H1 (cell line): ENCODE measurements around the gene RRM1. TPM values are rescaled to one million over a fixed set of nuclear protein-coding genes. Genes with fewer than 3 reads are reported as not detected.

Source experiments
- CTCF ChIA-PET: fragments of 300-600 bp; sonication (Branson Sonifier 250); formaldehyde crosslinking; loops from one replicate; lab custom pipeline; 2021; ENCODE audit not compliant: partially characterized antibody; lab: Charles Lee
- POLR2A ChIA-PET: fragments of 300-600 bp; sonication (Branson Sonifier 250); formaldehyde crosslinking; loops from one replicate; lab custom pipeline; 2021; ENCODE audit warnings: inconsistent platforms; ENCODE audit not compliant: partially characterized antibody; lab: Charles Lee
- DNase-seq, 2 experiments: peaks; one replicate each; pipeline versions ENCODE4 v3.0.0 to v3.0.0-alpha.2; 2010 to 2022; ENCODE audit warnings: low spot score in 2 of 2, low read depth in 1 of 2, mixed read lengths in 1 of 2
- FAIRE-seq: peaks from 2 replicates; lab custom pipeline; 2011; peaks lifted over from hg19 to GRCh38; lab: Jason Lieb, UNC
- H2AFZ ChIP-seq: 2 replicates; pipeline ENCODE4 v1.8.1; 2012; ENCODE audit warnings: low read length, inconsistent platforms
- H2AK5ac ChIP-seq: 2 replicates; pipeline ENCODE4 v1.6.1; 2013; ENCODE audit warnings: low read depth, low read length
- H2BK120ac ChIP-seq: replicated peaks from 2 replicates; pipeline ENCODE3; 2013; ENCODE audit warnings: low read depth, low read length, inconsistent platforms
- H2BK12ac ChIP-seq: 2 replicates; pipeline ENCODE4 v1.6.1; 2013; ENCODE audit warnings: low read depth, low read length
- H2BK15ac ChIP-seq: 2 replicates; pipeline ENCODE4 v1.6.1; 2013; ENCODE audit warnings: low read length
- H2BK20ac ChIP-seq: 2 replicates; pipeline ENCODE4 v1.6.1; 2013; ENCODE audit warnings: low read length
- H2BK5ac ChIP-seq: 2 replicates; pipeline ENCODE4 v1.6.1; 2013; ENCODE audit warnings: low read depth, low read length
- H3K14ac ChIP-seq: 2 replicates; pipeline ENCODE4 v1.6.1; 2013; ENCODE audit warnings: inconsistent platforms; ENCODE audit not compliant: insufficient read length
- H3K18ac ChIP-seq: 2 replicates; pipeline ENCODE4 v1.6.1; 2013; ENCODE audit warnings: low read length; ENCODE audit errors: extremely low read depth
- H3K23ac ChIP-seq: 2 replicates; pipeline ENCODE4 v1.6.1; 2013; ENCODE audit warnings: inconsistent platforms; ENCODE audit not compliant: insufficient read length
- H3K23me2 ChIP-seq: 2 replicates; pipeline ENCODE4 v1.6.1; 2013; ENCODE audit warnings: low read depth, low read length
- H3K27ac ChIP-seq: 2 replicates; pipeline ENCODE4 v1.6.1; 2011; ENCODE audit warnings: low read depth, low read length, inconsistent platforms
- H3K27me3 ChIP-seq, 4 experiments: replicated peaks in 1 of 4; 1 replicate in 1 of 4; 2 replicates in 3 of 4; pipeline versions ENCODE4 v1.6.1 to v1.8.1; 2011 to 2013; ENCODE audit warnings: low read length in 3 of 4, mild to moderate bottlenecking in 3 of 4, inconsistent platforms in 2 of 4, mixed read lengths in 2 of 4, moderate library complexity in 1 of 4; ENCODE audit not compliant: control insufficient read depth in 3 of 4, insufficient read depth in 3 of 4; ENCODE audit errors: extremely low read depth in 1 of 4
- H3K36me3 ChIP-seq, 4 experiments: 2 replicates each; pipeline versions ENCODE4 v1.6.1 to v1.8.1; 2011 to 2013; ENCODE audit warnings: mild to moderate bottlenecking in 4 of 4, low read length in 3 of 4, moderate library complexity in 2 of 4, control low read depth in 1 of 4, inconsistent platforms in 1 of 4; ENCODE audit not compliant: insufficient read depth in 4 of 4, control insufficient read depth in 2 of 4
- H3K4ac ChIP-seq: replicated peaks from 2 replicates; pipeline ENCODE3; 2013; ENCODE audit warnings: low read length, low read depth, mixed read lengths, inconsistent platforms; ENCODE audit not compliant: insufficient read length
- H3K4me1 ChIP-seq, 4 experiments: replicated peaks in 1 of 4; 1 replicate in 1 of 4; 2 replicates in 3 of 4; pipeline versions ENCODE4 v1.6.1 to v1.8.1; 2011 to 2013; ENCODE audit warnings: low read length in 3 of 4, inconsistent platforms in 2 of 4, mixed read lengths in 1 of 4; ENCODE audit not compliant: insufficient read depth in 4 of 4, control insufficient read depth in 3 of 4
- H3K4me2 ChIP-seq, 2 experiments: 2 replicates each; pipeline versions ENCODE4 v1.6.1 to v1.8.1; 2011 to 2013; ENCODE audit warnings: low read depth in 2 of 2, low read length in 2 of 2, control low read depth in 1 of 2, inconsistent platforms in 1 of 2, mild to moderate bottlenecking in 1 of 2; ENCODE audit not compliant: insufficient read depth in 1 of 2
- H3K4me3 ChIP-seq, 4 experiments: fragments of 200-600, 300-600 bp in 1 of 4; sonication (generic), shearing (Covaris generic), sonication (Bioruptor Twin) in 1 of 4; 2 replicates each; pipeline versions ENCODE4 v1.5.1 to v1.8.1; 2011 to 2016; ENCODE audit warnings: low read length in 4 of 4, low read depth in 3 of 4, control low read depth in 2 of 4, inconsistent platforms in 2 of 4, mild to moderate bottlenecking in 2 of 4, mixed read lengths in 1 of 4, moderate library complexity in 1 of 4; ENCODE audit not compliant: insufficient read depth in 2 of 4; ENCODE audit errors: extremely low read depth in 1 of 4
- H3K56ac ChIP-seq: replicated peaks from 2 replicates; pipeline ENCODE3; 2013; ENCODE audit warnings: low read depth, mild to moderate bottlenecking, mixed read lengths, low read length, inconsistent platforms; ENCODE audit not compliant: insufficient read length
- H3K79me1 ChIP-seq: 2 replicates; pipeline ENCODE4 v1.6.1; 2013; ENCODE audit warnings: low read depth, low read length, control low read depth
- H3K79me2 ChIP-seq, 2 experiments: 2 replicates each; pipeline versions ENCODE4 v1.6.1 to v1.8.1; 2012 to 2013; ENCODE audit warnings: low read length in 2 of 2, mild to moderate bottlenecking in 2 of 2, inconsistent platforms in 1 of 2; ENCODE audit not compliant: insufficient read depth in 2 of 2, control insufficient read depth in 1 of 2
- H3K9ac ChIP-seq, 4 experiments: replicated peaks in 1 of 4; 1 replicate in 1 of 4; 2 replicates in 3 of 4; pipeline versions ENCODE4 v1.6.1 to v1.8.1; 2011 to 2013; ENCODE audit warnings: low read depth in 3 of 4, low read length in 3 of 4, control low read depth in 2 of 4, mild to moderate bottlenecking in 2 of 4, moderate library complexity in 2 of 4, inconsistent platforms in 1 of 4; ENCODE audit errors: extremely low read depth in 1 of 4
- H3K9me3 ChIP-seq, 2 experiments: 2 replicates each; pipeline versions ENCODE4 v1.6.1 to v1.8.1; 2012 to 2013; ENCODE audit warnings: mild to moderate bottlenecking in 2 of 2, moderate library complexity in 2 of 2, control low read depth in 1 of 2, inconsistent platforms in 1 of 2, low read depth in 1 of 2, low read length in 1 of 2, mixed read lengths in 1 of 2; ENCODE audit not compliant: insufficient read depth in 2 of 2
- H4K20me1 ChIP-seq, 2 experiments: replicated peaks in 1 of 2; 2 replicates each; pipeline versions ENCODE3 to v1.8.1; 2011 to 2013; ENCODE audit warnings: inconsistent platforms in 2 of 2, low read length in 2 of 2, mild to moderate bottlenecking in 1 of 2; ENCODE audit not compliant: insufficient read depth in 2 of 2, control insufficient read depth in 1 of 2
- H4K5ac ChIP-seq: 2 replicates; pipeline ENCODE4 v1.6.1; 2013; ENCODE audit warnings: low read length, low read depth, mixed read lengths, inconsistent platforms; ENCODE audit not compliant: insufficient read length
- H4K8ac ChIP-seq: 2 replicates; pipeline ENCODE4 v1.8.0; 2013; ENCODE audit warnings: mild to moderate bottlenecking, moderate library complexity, low read length, inconsistent platforms; ENCODE audit not compliant: insufficient read depth; ENCODE audit errors: extremely low read depth
- H4K91ac ChIP-seq: replicated peaks from 2 replicates; pipeline ENCODE3; 2013; ENCODE audit warnings: low read length, mixed read lengths, inconsistent platforms; ENCODE audit not compliant: insufficient read length
- ASH2L ChIP-seq: fragments of 200-600, 300-600 bp; sonication (generic); IDR thresholded peaks from one replicate; pipeline ENCODE4 v1.7.1; 2017; ENCODE audit warnings: low read length
- BACH1 ChIP-seq: IDR thresholded peaks from 2 replicates; pipeline ENCODE4 v1.6.1; 2012; ENCODE audit warnings: low read length, improper control_type of control experiment
- CTCF ChIP-seq, 3 experiments: IDR thresholded peaks; 1 replicate in 2 of 3; 2 replicates in 1 of 3; pipeline versions ENCODE4 v1.5.1 to v1.6.1; 2011; ENCODE audit warnings: low read length in 3 of 3, mild to moderate bottlenecking in 3 of 3, inconsistent platforms in 2 of 3, low read depth in 1 of 3, moderate library complexity in 1 of 3; ENCODE audit not compliant: insufficient read depth in 1 of 3; ENCODE audit errors: control extremely low read depth in 1 of 3
- EP300 ChIP-seq, 2 experiments: IDR thresholded peaks; 1 replicate in 1 of 2; 2 replicates in 1 of 2; pipeline ENCODE4 v1.6.1; 2011 to 2012; ENCODE audit warnings: low read depth in 2 of 2, low read length in 2 of 2, mild to moderate bottlenecking in 2 of 2, borderline replicate concordance in 1 of 2, inconsistent platforms in 1 of 2, moderate library complexity in 1 of 2
- KDM5A ChIP-seq: fragments of 200-600 bp; IDR thresholded peaks from 2 replicates; pipeline ENCODE4 v1.7.1; 2012; ENCODE audit warnings: mild to moderate bottlenecking, low read length, inconsistent platforms, mixed read lengths
- RBBP5 ChIP-seq: IDR thresholded peaks from 2 replicates; pipeline ENCODE4 v1.7.1; 2012; ENCODE audit warnings: low read depth, mild to moderate bottlenecking, inconsistent platforms, low read length, moderate library complexity, borderline replicate concordance
- TAF7 ChIP-seq: optimal IDR thresholded peaks from 2 replicates; pipeline ENCODE3; 2011; ENCODE audit warnings: low read depth, mild to moderate bottlenecking, inconsistent platforms, low read length, moderate library complexity, borderline replicate concordance
- TBP ChIP-seq: IDR thresholded peaks from 2 replicates; pipeline ENCODE4 v1.6.1; 2011; ENCODE audit warnings: low read depth, low read length, improper control_type of control experiment
- USF2 ChIP-seq: IDR thresholded peaks from 2 replicates; pipeline ENCODE4 v1.6.1; 2011; ENCODE audit warnings: low read length, improper control_type of control experiment
- ZNF274 ChIP-seq: IDR thresholded peaks from 2 replicates; pipeline ENCODE4 v1.7.0; 2012; ENCODE audit warnings: low read length, borderline replicate concordance; ENCODE audit errors: extremely low read depth
- WGBS, 2 experiments: shearing (Covaris generic) in 1 of 2; methylation state at CpG; one replicate each; pipeline versions ENCODE4 v1.1.6 to v1.1.7; 2013 to 2015; ENCODE audit warnings: low lambda C conversion rate in 2 of 2, mixed read lengths in 2 of 2, inconsistent platforms in 1 of 2, low coverage in 1 of 2, missing lambda C conversion rate in 1 of 2; ENCODE audit not compliant: insufficient replicate concordance in 2 of 2, insufficient coverage in 1 of 2, insufficient read length in 1 of 2; ENCODE audit errors: extremely low coverage in 1 of 2, missing lambda C conversion rate in 1 of 2; 5-methylcytosine and 5-hydroxymethylcytosine counted together
- polyA plus RNA-seq, 7 experiments: library from polyadenylated mRNA; depleted of rRNA in 3 of 7; stranded (reverse) in 5 of 7; unstranded in 2 of 7; fragments of >200 nt in 5 of 7; fragments of 200-250 nt in 2 of 7; gene quantifications; 1 replicate in 5 of 7; 2 replicates in 1 of 7; 4 replicates in 1 of 7; pipeline versions ENCODE4 v1.2.1 to v1.2.3, GENCODE V29; 2011 to 2013; ENCODE audit warnings: missing spikeins in 2 of 7, mixed read lengths in 2 of 7
- total RNA-seq: library from RNA; stranded (reverse); fragmentation: NEBNext Ultra II Directional; extraction: Animal tissue kit (Norgen Biotek cat#: 25700); gene quantifications from 2 replicates; pipeline ENCODE4 v1.2.1, GENCODE V29; 2021

The RRM1 gene
- total and polyA plus RNA-seq, 2 of the 8 experiments (the other 6 are each of a cell fraction or from before 2014, with no cell fraction given) = 63.6 to 126 TPM

- whole genome bisulfite sequencing, 2 experiments = 94 to 100% methylated on average over 1 to 4 of the region's 4 CpGs
- H3K4me3 ChIP-seq = no peak overlapping the region
- no peak overlapping the region for H3K56ac ChIP-seq
- H4K5ac ChIP-seq = no peak overlapping the region
- H2BK20ac ChIP-seq = no peak overlapping the region
- ChIA-PET POLR2A (no interaction called here), CTCF (interaction anchor here (0.7 kb wide), 1 partner anchor 505 kb away, joined by 3 read pairs; no protein-coding TSS in a partner anchor)
- H2BK120ac ChIP-seq = no peak overlapping the region
- FAIRE-seq (no peak), DNase-seq (no peak)
- H2BK15ac ChIP-seq = no peak overlapping the region
- H2BK5ac ChIP-seq = no peak overlapping the region
- H3K36me3 ChIP-seq = peaks cover 0 to 31% (median 12%) of the 10 kb centered on the region in 4 experiments; a peak in 6 of 8 replicates
- no peak overlapping the region for H2AK5ac ChIP-seq
- H3K23me2 ChIP-seq = no peaks in the 10 kb centered on the region; the same call in 1 of the 2 replicates
- no peak overlapping the region for H3K14ac ChIP-seq
- no peaks in the 10 kb centered on the region for H3K4me1 ChIP-seq
- no peak overlapping the region for H3K4me2 ChIP-seq
- no peaks in the 10 kb centered on the region for H3K9me3 ChIP-seq
- H3K9ac ChIP-seq = no peak overlapping the region
- no peaks in the 10 kb centered on the region for H3K27me3 ChIP-seq
- peaks cover 0 to 7% of the 10 kb centered on the region in 2 experiments for H4K20me1 ChIP-seq
- H2BK12ac ChIP-seq = no peak overlapping the region
- no peak overlapping the region for H2AFZ ChIP-seq
- no peaks in the 10 kb centered on the region for H3K79me1 ChIP-seq
- no peak overlapping the region for H3K18ac ChIP-seq
- peaks cover 0 to 29% of the 10 kb centered on the region in 2 experiments; a peak in 3 of 4 replicates for H3K79me2 ChIP-seq
- H3K23ac ChIP-seq = no peak overlapping the region
- no peak overlapping the region for H4K91ac ChIP-seq
- no peak overlapping the region for H3K27ac ChIP-seq
- H3K4ac ChIP-seq = no peak overlapping the region
- H4K8ac ChIP-seq = no peak overlapping the region
- TF ChIP-seq KDM5A (no peak), TAF7 (no peak), ZNF274 (no peak), CTCF (IDR thresholded peaks at IDR 0.05; ENCODE audit: control extremely low read depth in 1 of 3, insufficient read depth in 1 of 3, low read depth in 1 of 3, low read length in 3 of 3) (no peak), ASH2L (no peak), BACH1 (no peak), EP300 (IDR thresholded peaks at IDR 0.05; ENCODE audit: borderline replicate concordance in 1 of 2, low read depth in 2 of 2, low read length in 2 of 2) (no peak), USF2 (no peak), RBBP5 (no peak), TBP (no peak)
Observed at GRCh38 chr11:4102711-4103110, 8.1 kb downstream of the RRM1 start.
